ENCODE results near the gene PLA2G2F.

The PLA2G2F gene

DNA sequence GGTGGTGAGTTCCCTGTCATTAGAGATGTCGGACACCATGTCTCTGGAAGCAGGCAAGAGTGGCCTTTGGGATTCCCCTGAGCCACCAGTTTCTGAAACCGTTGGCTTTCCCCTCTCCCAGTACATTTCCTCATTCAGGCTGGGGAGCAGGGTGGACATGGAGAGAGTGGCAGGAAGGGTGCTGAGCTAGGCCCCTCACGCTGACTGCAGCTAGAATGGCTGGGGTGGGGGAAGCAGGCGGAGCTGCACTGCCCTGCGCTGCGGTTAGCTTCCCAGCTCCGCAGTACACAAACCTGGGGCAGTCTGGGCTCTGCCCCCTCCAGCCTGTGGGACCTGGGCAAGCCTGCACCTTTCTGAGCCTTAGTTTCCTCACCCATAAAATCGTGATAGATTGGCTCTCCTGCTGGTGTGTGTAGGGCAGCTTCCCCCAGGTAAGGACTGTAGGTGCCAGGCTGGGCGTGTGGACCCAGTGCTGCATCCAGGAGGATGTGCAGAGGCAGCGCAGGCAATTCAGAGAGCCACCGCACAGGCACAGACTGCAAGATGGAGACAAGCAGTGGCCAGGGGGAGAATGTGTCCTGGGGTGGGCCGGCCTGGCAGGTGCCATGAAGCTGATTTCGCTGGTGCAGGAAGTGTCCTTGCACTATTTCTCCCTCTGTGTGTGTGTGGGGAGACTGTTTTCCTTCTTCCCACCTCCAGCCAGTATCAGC is 3.0 kb downstream of the PLA2G2F start:
- DNase-seq (ENCODE audit: low spot score) = no peak

DNA sequence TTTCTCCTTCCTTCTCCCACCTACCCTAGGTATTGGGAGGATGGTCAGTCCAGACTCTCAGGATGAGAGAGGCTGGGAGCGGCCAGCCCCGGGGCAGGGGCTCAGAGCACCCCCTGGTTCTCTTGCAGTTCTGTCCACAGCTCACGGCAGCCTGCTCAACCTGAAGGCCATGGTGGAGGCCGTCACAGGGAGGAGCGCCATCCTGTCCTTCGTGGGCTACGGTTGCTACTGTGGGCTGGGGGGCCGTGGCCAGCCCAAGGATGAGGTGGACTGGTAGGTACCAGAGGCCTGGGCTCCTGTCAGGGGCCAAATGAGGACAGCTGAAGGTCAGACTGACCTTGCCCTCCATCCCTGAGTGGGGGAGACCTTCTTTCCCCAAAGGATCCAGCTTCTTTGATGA is 4.2 kb downstream of the PLA2G2F start:
- DNase-seq (ENCODE audit: low spot score) = no peak

DNA sequence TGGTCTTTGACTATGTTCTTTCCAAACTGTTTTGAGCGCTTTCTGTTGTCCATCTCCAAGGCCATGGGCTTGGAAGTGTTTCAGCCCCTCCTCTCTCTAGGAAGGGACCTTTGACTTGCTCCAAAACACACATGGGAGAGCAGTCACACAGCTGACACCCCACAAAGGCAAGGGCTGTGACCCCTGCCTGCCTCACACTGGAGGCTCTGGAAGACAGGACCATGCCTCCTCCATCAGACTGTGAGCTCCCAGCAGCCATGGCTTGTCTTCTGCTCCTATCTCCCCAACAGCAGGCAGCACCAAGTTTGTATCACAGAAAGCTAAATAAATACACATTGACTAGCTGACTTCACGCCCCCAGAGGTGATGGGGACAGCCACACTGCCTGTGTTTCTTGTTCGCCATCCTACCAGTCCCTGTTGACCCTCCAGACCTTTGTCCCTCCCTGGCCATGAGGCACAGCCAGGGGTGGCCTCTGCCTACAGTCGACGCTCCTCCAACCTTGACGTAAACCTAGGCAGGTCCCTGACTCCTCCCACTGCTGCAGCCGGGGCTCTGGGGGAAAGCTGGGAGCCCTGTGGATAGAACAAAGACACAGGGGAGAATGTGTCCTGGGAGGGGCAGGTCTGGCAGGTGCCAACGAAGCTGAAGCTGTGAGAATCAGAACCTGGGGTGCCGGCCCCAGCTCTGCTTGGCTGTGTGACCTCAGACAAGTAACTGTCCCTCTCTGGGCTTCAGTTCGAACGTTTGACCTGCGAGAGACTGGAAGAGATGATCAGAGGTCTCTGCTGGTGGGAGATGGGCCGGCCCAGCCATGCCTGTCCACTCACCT is 4.8 kb downstream of the PLA2G2F start:
- DNase-seq (ENCODE audit: low spot score) = no peak

- DNase-seq (ENCODE audit: low spot score) = no peak
Measured at GRCh38 chr1:20147846-20148570, 8.9 kb downstream of the PLA2G2F start.

DNA sequence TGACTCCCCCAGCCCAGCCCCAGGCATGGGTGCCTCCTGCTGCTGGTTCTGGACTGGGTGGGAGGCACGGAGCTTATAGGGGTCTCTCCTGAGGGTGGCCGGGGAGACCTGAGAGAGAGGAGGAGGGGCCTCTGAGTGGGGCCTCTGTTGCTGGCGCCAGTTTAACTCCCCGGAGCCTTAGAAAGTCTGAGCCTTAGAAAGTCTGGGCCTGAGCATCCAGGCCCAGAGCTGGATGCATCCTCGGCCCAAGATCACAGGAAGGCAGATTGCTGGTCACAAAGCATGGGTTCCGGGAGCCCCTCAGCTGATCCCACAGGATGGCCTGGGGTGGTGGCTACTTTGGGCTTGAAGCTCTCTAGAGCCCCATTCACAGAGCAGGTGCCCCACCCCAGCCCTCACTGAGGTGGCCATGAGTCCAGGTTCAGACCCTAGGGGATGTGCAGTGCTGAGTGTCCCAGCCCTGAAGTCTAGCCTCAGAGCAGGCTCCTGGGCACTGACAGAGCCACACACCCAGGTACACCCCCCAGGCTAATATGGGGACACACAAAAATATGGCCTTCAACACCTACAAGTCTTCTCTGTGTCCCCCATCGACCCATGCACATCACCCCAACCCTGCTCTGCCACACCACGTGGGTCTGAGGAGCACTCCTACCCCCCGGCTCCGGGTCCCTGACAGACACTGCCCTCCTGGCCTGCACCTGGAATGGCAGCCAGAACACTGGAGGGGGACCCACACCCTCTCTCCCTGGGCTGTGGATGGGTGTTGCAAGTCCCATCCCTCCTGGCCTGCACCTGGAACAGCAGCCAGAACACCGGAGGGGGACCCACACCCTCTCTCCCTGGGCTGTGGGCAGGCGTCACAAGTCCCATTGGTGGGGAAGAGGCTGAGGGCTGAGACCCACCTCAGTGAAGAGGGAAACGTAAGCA is 9.7 kb downstream of the PLA2G2F start:
- DNase-seq (ENCODE audit: low spot score) = no peak

DNA sequence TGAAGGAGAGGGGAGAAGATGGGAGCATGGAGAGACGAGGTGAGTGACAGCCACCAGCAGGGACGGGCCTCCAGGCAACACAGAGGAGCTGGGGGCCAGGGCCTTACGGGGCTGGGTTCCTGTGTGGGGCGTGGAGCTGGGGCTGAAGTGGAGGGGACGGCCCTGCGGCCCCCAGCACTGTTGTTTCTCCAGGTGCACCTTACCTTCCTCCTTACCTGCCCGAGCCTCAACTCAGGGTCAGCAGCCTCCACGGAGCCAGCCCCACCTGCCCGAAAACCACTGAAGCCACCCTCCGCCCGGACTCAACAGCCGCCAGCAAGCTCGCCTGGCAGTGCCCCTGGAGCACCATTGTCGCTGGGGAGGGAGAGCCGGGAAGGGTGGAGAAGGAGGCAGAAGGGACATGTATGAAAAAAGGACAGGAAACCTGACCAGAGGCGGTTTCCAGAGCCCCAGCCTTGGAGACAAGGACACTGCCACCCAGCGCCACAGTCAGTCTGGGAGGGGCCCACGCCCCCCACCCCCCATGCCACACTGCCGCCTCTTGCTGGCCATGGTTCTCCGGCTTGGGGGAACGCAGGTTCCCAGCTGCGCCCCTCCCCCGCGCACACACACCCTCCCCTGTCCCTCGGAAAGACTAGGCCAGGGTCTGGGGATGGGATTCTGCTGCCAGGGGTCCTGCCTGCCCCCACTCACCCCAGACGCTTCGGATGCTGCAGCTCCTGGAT is 10.6 kb downstream of the PLA2G2F start:
- no peak for DNase-seq (ENCODE audit: low spot score)

- DNase-seq (ENCODE audit: low spot score) = no peak
Measured at GRCh38 chr1:20150326-20150705, 11.2 kb downstream of the PLA2G2F start.

- DNase-seq (ENCODE audit: low spot score) = no peak
Measured at GRCh38 chr1:20150969-20151368, 11.8 kb downstream of the PLA2G2F start.

GRCh38 chr1:20151906-20152598 is 12.9 kb downstream of the PLA2G2F start:
- peak; percentile 81 for DNase-seq (ENCODE audit: low spot score)

GRCh38 chr1:20152599-20152930 is 13.4 kb downstream of the PLA2G2F start:
- no peak for DNase-seq (ENCODE audit: low spot score)

DNA sequence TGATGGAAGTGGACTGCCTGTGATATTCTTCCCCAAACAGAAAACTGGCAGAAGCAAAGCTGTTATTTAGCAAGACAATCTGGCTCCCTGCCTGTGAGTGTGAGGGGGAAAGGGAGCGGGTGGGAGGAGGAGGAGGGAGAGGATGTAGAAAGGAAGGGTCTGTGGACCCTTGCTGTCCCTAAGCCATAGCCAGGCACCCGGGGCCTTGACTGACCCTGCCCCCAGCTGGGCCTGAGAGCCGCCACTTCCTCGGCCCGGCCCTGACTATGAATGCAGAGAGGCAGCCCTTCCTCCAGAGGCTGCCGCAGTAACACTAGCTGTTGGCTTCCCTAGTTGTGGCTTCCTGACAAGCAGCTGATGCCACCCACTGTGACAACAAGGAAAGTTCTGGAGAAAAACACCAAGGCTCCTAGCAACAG is 13.9 kb downstream of the PLA2G2F start:
- no peak for DNase-seq (ENCODE audit: low spot score)

GRCh38 chr1:20154301-20154831 is 15.2 kb downstream of the PLA2G2F start:
- no peak for DNase-seq (ENCODE audit: low spot score)

DNA sequence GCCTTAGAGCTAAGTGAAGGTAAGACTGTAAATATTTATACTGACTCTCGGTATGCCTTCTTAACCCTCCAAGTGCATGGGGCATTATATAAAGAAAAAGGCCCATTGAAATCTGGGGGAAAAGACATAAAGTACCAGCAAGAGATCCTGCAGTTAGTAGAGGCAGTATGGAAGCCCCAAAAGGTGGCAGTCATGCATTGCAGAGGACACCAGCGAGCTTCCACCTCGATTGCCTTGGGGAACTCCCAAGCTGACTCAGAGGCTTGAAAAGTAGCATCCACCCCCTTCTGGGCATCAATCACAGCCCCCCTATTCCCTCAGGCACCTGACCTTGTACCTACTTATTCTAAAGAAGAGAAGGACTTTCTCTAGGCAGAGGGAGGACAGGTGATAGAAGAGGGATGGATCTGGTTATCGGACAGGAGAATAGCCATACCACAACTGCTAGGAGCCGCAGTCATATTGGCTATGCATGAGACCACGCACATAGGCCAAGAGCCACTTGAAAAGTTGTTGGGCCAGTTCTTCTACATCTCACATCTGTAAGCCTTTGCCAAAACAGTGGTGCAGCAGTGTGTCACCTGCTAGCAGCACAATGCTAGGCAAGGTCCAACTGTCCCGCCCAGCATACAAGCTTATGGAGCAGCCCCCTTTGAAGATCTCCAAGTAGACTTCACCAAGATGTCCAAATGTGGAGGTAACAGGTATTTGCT is 19.4 kb downstream of the PLA2G2F start:
- no peak for DNase-seq (ENCODE audit: low spot score)

DNA sequence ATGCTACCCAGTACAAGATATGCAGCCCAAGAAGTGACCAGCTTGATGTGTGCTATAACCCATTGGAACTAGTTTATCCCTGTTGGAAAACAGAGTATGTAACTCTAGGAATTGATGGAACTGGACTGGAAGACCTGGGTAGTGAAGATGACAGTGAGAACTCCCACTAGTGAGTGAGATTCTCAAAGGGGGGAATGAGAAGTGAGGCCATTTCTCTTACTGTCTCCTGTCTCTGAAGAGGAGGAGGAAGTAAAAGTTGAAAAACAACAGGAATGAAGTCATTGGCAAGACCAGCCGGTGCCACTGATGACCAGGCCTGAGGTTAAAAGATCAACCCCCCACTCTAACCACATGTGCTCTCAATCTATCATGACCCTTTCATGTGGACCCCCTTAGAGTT is 20.9 kb downstream of the PLA2G2F start:
- no peak for DNase-seq (ENCODE audit: low spot score)

DNA sequence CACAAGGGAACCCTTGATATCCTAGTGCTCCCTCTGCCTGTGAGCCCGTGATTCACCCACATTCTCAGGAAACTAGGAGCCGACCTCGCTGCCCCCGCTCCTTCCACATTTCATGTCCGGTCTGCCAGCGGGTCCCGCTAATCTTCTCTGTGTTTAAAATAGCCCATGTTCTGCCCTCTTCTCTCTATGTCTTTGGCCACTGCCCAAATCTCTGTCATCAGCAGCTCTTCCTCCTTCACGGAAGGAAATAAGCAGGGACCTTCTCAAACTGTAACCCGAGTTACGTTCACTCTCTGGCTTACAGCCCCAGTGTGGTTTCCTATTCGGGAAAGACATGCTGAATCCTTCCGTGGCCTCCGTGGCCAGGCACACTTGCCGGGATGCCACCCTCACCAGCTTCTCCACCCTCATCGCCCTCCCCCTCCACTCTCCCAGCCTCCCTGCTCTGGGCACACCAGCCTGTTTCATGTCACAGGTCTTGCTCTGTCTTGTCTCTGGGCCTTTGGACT is 25.6 kb downstream of the PLA2G2F start:
- no peak for DNase-seq (ENCODE audit: low spot score)

DNA sequence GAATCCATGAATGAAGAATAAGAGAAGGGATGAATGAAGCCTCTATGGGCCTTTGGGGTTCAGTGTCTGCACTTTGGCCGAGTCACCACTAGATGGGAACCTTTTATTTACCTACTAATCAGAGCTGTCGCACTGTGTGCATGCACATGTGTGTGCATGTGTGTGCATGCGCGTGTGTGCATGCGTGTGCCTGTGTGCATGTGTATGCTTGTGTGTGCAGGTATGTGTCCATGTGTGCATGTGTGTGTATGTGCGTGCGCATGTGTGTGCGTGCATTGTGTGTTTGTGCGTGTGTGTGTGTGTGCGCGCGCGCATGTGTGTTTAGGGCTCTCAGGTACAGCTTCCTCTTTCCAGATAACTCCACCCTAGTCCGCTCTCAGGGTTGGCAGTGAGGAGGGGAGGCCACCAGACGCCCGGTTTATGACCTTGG is 26.4 kb downstream of the PLA2G2F start:
- peak; percentile 5 for DNase-seq (ENCODE audit: low spot score)

DNA sequence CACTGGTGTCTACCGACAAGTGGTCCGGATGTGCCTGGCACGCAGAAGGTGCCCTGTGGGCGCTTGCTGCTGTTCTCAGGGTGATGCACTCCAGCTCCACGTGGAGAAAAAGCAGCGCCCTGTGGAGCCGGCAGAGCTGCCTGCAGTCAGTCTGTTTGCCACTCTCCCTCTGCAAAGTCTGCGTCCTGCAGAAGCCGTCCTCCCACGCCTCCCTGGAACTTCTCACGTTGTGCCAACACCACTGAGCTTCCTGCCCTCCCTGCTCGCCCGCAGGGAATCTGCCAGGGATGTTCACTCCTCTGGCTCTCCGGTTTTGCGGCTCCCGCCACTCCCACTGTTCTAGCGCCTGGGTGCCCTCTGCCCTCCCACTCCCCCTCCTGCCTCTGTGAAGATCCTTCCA is 26.9 kb downstream of the PLA2G2F start:
- no peak for DNase-seq (ENCODE audit: low spot score)

DNA sequence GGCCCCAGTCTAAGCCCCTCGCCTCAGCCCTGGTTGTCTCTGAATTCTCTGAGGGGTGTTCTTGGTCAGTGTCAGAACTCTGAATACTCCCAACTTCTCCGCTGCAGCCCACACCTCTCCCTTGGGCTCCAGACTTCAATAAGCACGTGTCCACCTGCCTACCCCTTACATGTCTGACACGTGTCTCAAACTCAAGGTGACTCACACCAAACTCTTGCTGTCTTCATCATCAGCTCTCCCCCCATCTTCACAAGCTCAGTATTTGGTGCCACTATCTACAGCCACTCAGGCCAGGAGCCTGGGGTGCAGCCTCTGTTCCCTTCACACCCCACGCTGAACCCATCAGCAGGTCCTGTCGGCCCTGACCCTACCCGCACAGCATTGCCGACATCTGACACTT is 28.0 kb downstream of the PLA2G2F start:
- no peak for DNase-seq (ENCODE audit: low spot score)
